HCT116 (cell line): ENCODE data around the gene CCDC90B. TPM values are rescaled to one million over a fixed set of nuclear protein-coding genes. Genes with fewer than 3 reads are reported as not detected.

Experiments used
- ATAC-seq: fragments of 200-7000 bp; cut with Tn5 transposase; 2 replicates; pipeline ENCODE4 v1.9.1; 2020; ENCODE audit warnings: mild to moderate bottlenecking, moderate library complexity
- BruUV-seq: library from RNA; stranded (reverse); fragments of 400-500 nt; replicated peaks from 2 replicates; lab custom pipeline; 2021; lab: Mats Ljungman, UMichigan
- CTCF ChIA-PET: fragments of 300-600 bp; sonication (Branson Sonifier 250); formaldehyde crosslinking; loops from one replicate; lab custom pipeline; 2021; ENCODE audit warnings: antibody characterized with exemption; lab: Charles Lee
- POLR2A ChIA-PET: fragments of 300-600, 350-600 bp; sonication (Branson Sonifier 250); formaldehyde crosslinking; loops from one replicate; lab custom pipeline; 2021; ENCODE audit warnings: antibody characterized with exemption; lab: Charles Lee
- RAD21 ChIA-PET, 2 experiments: fragments of 300-600 bp; sonication (Branson Sonifier 250); formaldehyde crosslinking; loops; one replicate each; lab custom pipeline; 2023; ENCODE audit warnings: low total read pairs in 2 of 2; ENCODE audit not compliant: uncharacterized antibody in 2 of 2, unreplicated experiment in 2 of 2, low non-redundant PET in 1 of 2; lab: Charles Lee
- DNase-seq: peaks from one replicate; pipeline ENCODE4 v3.0.0-alpha.2; 2010; ENCODE audit warnings: low read depth, low spot score
- H2AFZ ChIP-seq: fragments of 200-600 bp; shearing (Covaris generic), sonication (generic); 2 replicates; pipeline ENCODE4 v1.6.1; 2017; ENCODE audit warnings: low read depth, mixed run types, mixed read lengths, antibody characterized with exemption, low read length; ENCODE audit not compliant: poor library complexity, severe bottlenecking
- H3K27ac ChIP-seq: 2 replicates; pipeline ENCODE4 v1.5.1; 2012; ENCODE audit warnings: low read depth, low read length
- H3K27me3 ChIP-seq: fragments of 200-600 bp; sonication (generic); 2 replicates; pipeline ENCODE4 v1.6.1; 2016; ENCODE audit warnings: mixed run types, low read length, mixed read lengths; ENCODE audit not compliant: insufficient read depth
- H3K36me3 ChIP-seq, 2 experiments: fragments of 200-500 bp in 1 of 2; fragments of 200-600 bp in 1 of 2; sonication (Bioruptor generic) in 1 of 2; sonication (generic) in 1 of 2; 2 replicates each; pipeline versions ENCODE4 v1.5.1 to v1.6.1; 2014 to 2016; ENCODE audit warnings: low read length in 2 of 2, inconsistent platforms in 1 of 2, mixed read lengths in 1 of 2, mixed run types in 1 of 2; ENCODE audit not compliant: insufficient read depth in 2 of 2, control insufficient read depth in 1 of 2
- H3K4me1 ChIP-seq, 2 experiments: fragments of 200-600 bp in 1 of 2; sonication (generic) in 1 of 2; 2 replicates each; pipeline versions ENCODE4 v1.5.1 to v1.6.1; 2012 to 2017; ENCODE audit warnings: low read length in 2 of 2, inconsistent platforms in 1 of 2, mild to moderate bottlenecking in 1 of 2, mixed read lengths in 1 of 2, mixed run types in 1 of 2, moderate library complexity in 1 of 2; ENCODE audit not compliant: insufficient read depth in 2 of 2, control insufficient read depth in 1 of 2
- H3K4me2 ChIP-seq: fragments of 200-600 bp; sonication (generic); 2 replicates; pipeline ENCODE4 v1.6.1; 2017; ENCODE audit warnings: mixed run types, low read length, mixed read lengths
- H3K4me3 ChIP-seq, 2 experiments: fragments of 200-600 bp in 1 of 2; sonication (generic) in 1 of 2; replicated peaks in 1 of 2; 2 replicates each; pipeline ENCODE4 v1.5.1; 2011 to 2016; ENCODE audit warnings: low read length in 2 of 2, control low read depth in 1 of 2, low read depth in 1 of 2, mild to moderate bottlenecking in 1 of 2, mixed read lengths in 1 of 2, mixed run types in 1 of 2
- H3K79me2 ChIP-seq: fragments of 200-600 bp; sonication (generic); 2 replicates; pipeline ENCODE4 v1.6.1; 2017; ENCODE audit warnings: mild to moderate bottlenecking, mixed run types, low read length, moderate library complexity, mixed read lengths; ENCODE audit not compliant: insufficient read depth
- H3K9ac ChIP-seq: fragments of 200-600 bp; sonication (generic); 2 replicates; pipeline ENCODE4 v1.6.1; 2016; ENCODE audit warnings: low read length, mixed read lengths
- H3K9me2 ChIP-seq: fragments of 200-600 bp; sonication (generic), shearing (Covaris generic); 2 replicates; pipeline ENCODE4 v1.6.1; 2017; ENCODE audit warnings: mixed run types, mild to moderate bottlenecking, moderate library complexity; ENCODE audit not compliant: insufficient read depth
- H3K9me3 ChIP-seq, 2 experiments: fragments of 200-500 bp in 1 of 2; fragments of 200-600 bp in 1 of 2; sonication (Bioruptor generic) in 1 of 2; sonication (generic) in 1 of 2; 2 replicates each; pipeline ENCODE4 v1.6.1; 2014 to 2017; ENCODE audit warnings: low read length in 2 of 2, mixed read lengths in 2 of 2, inconsistent platforms in 1 of 2, low read depth in 1 of 2, mild to moderate bottlenecking in 1 of 2, mixed run types in 1 of 2, moderate library complexity in 1 of 2; ENCODE audit not compliant: control insufficient read depth in 1 of 2, insufficient read depth in 1 of 2
- H4K20me1 ChIP-seq: fragments of 200-600 bp; sonication (generic), shearing (Covaris generic); 2 replicates; pipeline ENCODE4 v1.6.1; 2017; ENCODE audit warnings: mixed run types, mild to moderate bottlenecking, moderate library complexity; ENCODE audit not compliant: insufficient read depth
- CBX3 ChIP-seq: IDR thresholded peaks from 2 replicates; pipeline ENCODE4 v1.6.1; 2012; ENCODE audit warnings: low read depth
- EGR1 ChIP-seq: IDR thresholded peaks from 2 replicates; pipeline ENCODE4 v1.6.1; 2012; ENCODE audit warnings: low read depth
- ELF1 ChIP-seq: IDR thresholded peaks from 2 replicates; pipeline ENCODE4 v1.6.1; 2012; ENCODE audit warnings: low read depth, borderline replicate concordance
- EZH2 ChIP-seq: fragments of 200-600 bp; sonication (generic); IDR thresholded peaks from 2 replicates; pipeline ENCODE4 v1.6.1; 2017; ENCODE audit warnings: antibody characterized with exemption, mixed run types
- JUND ChIP-seq: IDR thresholded peaks from 2 replicates; pipeline ENCODE4 v1.6.1; 2012
- POLR2A ChIP-seq: IDR thresholded peaks from 2 replicates; pipeline ENCODE4 v1.7.0; 2011; ENCODE audit warnings: borderline replicate concordance; ENCODE audit not compliant: insufficient read depth, insufficient read length; ENCODE audit errors: extremely low read depth
- POLR2AphosphoS5 ChIP-seq: IDR thresholded peaks from 2 replicates; pipeline ENCODE4 v1.6.1; 2011; ENCODE audit warnings: mild to moderate bottlenecking, low read depth, low read length, moderate library complexity
- SIN3A ChIP-seq: IDR thresholded peaks from 2 replicates; pipeline ENCODE4 v1.6.1; 2012; ENCODE audit warnings: low read depth
- SRF ChIP-seq: IDR thresholded peaks from 2 replicates; pipeline ENCODE4 v1.6.1; 2012; ENCODE audit warnings: low read depth
- TCF7L2 ChIP-seq: IDR thresholded peaks from 2 replicates; pipeline ENCODE4 v1.7.0; 2011; ENCODE audit warnings: borderline replicate concordance, inconsistent platforms; ENCODE audit not compliant: insufficient read depth, insufficient read length; ENCODE audit errors: extremely low read depth
- YY1 ChIP-seq: IDR thresholded peaks from 2 replicates; pipeline ENCODE4 v1.6.1; 2011; ENCODE audit warnings: low read length, low read depth, moderate library complexity, mild to moderate bottlenecking; ENCODE audit not compliant: insufficient replicate concordance; ENCODE audit errors: extremely low read depth
- ZFX ChIP-seq: fragments of 450-650 bp; IDR thresholded peaks from 2 replicates; pipeline ENCODE4 v1.6.1; 2017
- ZNF274 ChIP-seq: fragments of 200-500 bp; sonication (Bioruptor generic); IDR thresholded peaks from 2 replicates; pipeline ENCODE4 v1.6.1; 2014; ENCODE audit warnings: mild to moderate bottlenecking, low read depth, low read length, inconsistent platforms
- intact Hi-C: fragments of 100-400 bp; cut with micrococcal nuclease; formaldehyde crosslinking; loops from 2 replicates; pipeline ENCODE4 v1.10.0; 2022
- total RNA-seq: library from RNA; stranded (reverse); gene quantifications from one replicate; pipeline ENCODE4 v1.2.1, GENCODE V29; 2021; ENCODE audit not compliant: unreplicated experiment
- TF ChIP-seq, protein P1 (sequence below): IDR thresholded peaks from 2 replicates; pipeline ENCODE4 v1.6.1; 2012
- TF ChIP-seq, protein P2 (sequence below), 3 experiments: fragments of 200-600 bp in 1 of 3; sonication (generic) in 1 of 3; IDR thresholded peaks in 2 of 3; conservative IDR thresholded peaks in 1 of 3; 2 replicates each; pipeline ENCODE4 v1.5.1; 2012 to 2017; ENCODE audit warnings: low read depth in 2 of 3, low read length in 2 of 3, antibody characterized with exemption in 1 of 3, borderline replicate concordance in 1 of 3, control low read depth in 1 of 3, mild to moderate bottlenecking in 1 of 3, mixed read lengths in 1 of 3, mixed run types in 1 of 3, moderate library complexity in 1 of 3; ENCODE audit not compliant: insufficient read depth in 1 of 3
- TF ChIP-seq, protein P3 (sequence below): IDR thresholded peaks from 2 replicates; pipeline ENCODE4 v1.6.1; 2011; ENCODE audit warnings: mild to moderate bottlenecking, low read length, moderate library complexity; ENCODE audit not compliant: insufficient replicate concordance; ENCODE audit errors: extremely low read depth
- TF ChIP-seq, protein P4 (sequence below): IDR thresholded peaks from 2 replicates; pipeline ENCODE4 v1.6.1; 2012

CCDC90B gene
- total RNA-seq, 1 experiment from 2014 or later, result 30.3 TPM

DNA sequence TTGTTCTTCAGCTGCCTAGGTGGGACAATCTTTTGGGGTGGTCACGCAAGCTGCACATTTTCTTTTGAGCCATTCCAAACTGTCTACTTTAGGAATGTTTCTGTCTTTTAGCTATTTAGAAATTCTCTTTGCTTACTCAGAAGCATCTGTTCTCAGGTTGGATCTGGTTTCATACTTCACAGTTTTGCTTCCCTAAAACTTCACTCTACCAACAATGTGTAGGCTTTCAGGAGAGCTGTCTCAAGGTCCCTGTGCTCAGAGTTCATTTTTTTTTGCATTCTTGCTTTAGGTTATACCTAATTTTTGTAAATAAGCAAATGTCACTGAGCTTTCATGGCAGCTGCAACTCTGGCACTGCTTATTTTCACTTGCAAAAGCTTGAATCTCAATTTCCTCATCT, 36.7 kb downstream of the CCDC90B start (continued):
- TF ChIP-seq TCF7L2 (no peak), ZNF274 (no peak), JUND (no peak), ZFX (no peak)
- TF ChIP-seq, protein P1, sequence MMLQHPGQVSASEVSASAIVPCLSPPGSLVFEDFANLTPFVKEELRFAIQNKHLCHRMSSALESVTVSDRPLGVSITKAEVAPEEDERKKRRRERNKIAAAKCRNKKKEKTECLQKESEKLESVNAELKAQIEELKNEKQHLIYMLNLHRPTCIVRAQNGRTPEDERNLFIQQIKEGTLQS, result no peak
- TF ChIP-seq, protein P2, sequence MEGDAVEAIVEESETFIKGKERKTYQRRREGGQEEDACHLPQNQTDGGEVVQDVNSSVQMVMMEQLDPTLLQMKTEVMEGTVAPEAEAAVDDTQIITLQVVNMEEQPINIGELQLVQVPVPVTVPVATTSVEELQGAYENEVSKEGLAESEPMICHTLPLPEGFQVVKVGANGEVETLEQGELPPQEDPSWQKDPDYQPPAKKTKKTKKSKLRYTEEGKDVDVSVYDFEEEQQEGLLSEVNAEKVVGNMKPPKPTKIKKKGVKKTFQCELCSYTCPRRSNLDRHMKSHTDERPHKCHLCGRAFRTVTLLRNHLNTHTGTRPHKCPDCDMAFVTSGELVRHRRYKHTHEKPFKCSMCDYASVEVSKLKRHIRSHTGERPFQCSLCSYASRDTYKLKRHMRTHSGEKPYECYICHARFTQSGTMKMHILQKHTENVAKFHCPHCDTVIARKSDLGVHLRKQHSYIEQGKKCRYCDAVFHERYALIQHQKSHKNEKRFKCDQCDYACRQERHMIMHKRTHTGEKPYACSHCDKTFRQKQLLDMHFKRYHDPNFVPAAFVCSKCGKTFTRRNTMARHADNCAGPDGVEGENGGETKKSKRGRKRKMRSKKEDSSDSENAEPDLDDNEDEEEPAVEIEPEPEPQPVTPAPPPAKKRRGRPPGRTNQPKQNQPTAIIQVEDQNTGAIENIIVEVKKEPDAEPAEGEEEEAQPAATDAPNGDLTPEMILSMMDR (IDR thresholded peaks at IDR 0.05 in 2 of 3, conservative IDR thresholded peaks at IDR 0.05 in 1 of 3; ENCODE audit: borderline replicate concordance in 1 of 3, insufficient read depth in 1 of 3, low read depth in 2 of 3, low read length in 2 of 3), result no peak

DNA sequence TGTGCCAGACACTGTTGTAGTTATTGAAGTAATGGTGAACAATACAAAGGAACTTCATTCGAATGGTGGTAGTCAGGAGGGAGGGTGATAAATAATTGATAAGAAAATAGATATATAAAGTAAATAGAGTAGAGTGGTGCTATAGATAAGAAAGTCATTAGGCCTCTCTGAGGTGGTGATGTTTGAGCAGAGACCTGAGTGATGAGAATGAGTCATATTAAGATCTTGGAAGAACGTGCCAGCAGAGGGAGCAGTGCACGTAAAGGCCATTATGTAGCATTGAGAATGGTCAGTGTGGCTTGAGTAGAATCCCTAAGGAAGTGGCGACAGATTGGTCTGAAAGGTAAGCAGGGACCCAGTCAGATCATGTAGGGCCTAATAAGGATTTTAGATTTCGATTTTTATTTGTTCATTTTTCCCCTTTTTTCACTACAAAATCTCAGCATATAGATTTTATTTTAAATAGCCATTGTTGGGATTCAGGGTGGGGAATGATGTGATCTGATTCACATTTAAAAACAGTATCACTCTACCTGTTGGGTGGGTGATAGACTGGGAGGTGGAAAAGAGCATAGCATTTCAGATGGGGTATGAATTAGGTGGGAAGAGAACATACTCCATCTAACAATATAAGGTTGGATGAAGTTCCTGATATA, 44.7 kb downstream of the CCDC90B start:
- Histone ChIP-seq H4K20me1 (no peaks in the 10 kb centered on the region), H3K9me2 (no peaks in the 10 kb centered on the region), H3K27ac (no peak overlapping the region), H3K36me3 (no peaks in the 10 kb centered on the region), H3K4me1 (no peaks in the 10 kb centered on the region), H3K9me3 (no peaks in the 10 kb centered on the region), H3K27me3 (no peaks in the 10 kb centered on the region), H3K9ac (no peak overlapping the region), H3K4me2 (no peak overlapping the region), H3K79me2 (no peaks in the 10 kb centered on the region), H3K4me3 (no peak overlapping the region), H2AFZ (no peak overlapping the region)
- DNase-seq, result peak; percentile 69
- ChIA-PET POLR2A (no interaction called here), CTCF (interaction anchor here (1.0 kb wide), 1 partner anchor 155 kb away, joined by 4 read pairs; no protein-coding TSS in a partner anchor), RAD21 (no interaction called here)
- ATAC-seq, result peak; percentile 98
- intact Hi-C loops, result loop anchor here (5.0 kb wide), 1 partner anchor 576 kb away; no protein-coding TSS in a partner anchor
- no TSS peak for BruUV-seq
- TF ChIP-seq ZNF274, result no peak
- TF ChIP-seq POLR2AphosphoS5, result no peak
- TF ChIP-seq EZH2, result no peak
- 0 out of 2 replicates have a peak, but pooled peaks have one; percentile 25 for TF ChIP-seq SRF
- no peak for TF ChIP-seq ELF1
- TF ChIP-seq ZFX, result no peak
- TF ChIP-seq, protein P3, sequence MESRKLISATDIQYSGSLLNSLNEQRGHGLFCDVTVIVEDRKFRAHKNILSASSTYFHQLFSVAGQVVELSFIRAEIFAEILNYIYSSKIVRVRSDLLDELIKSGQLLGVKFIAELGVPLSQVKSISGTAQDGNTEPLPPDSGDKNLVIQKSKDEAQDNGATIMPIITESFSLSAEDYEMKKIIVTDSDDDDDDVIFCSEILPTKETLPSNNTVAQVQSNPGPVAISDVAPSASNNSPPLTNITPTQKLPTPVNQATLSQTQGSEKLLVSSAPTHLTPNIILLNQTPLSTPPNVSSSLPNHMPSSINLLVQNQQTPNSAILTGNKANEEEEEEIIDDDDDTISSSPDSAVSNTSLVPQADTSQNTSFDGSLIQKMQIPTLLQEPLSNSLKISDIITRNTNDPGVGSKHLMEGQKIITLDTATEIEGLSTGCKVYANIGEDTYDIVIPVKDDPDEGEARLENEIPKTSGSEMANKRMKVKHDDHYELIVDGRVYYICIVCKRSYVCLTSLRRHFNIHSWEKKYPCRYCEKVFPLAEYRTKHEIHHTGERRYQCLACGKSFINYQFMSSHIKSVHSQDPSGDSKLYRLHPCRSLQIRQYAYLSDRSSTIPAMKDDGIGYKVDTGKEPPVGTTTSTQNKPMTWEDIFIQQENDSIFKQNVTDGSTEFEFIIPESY, result no peak
- TF ChIP-seq, protein P1, result no peak
- TF ChIP-seq YY1, result no peak
- TF ChIP-seq, protein P2 (IDR thresholded peaks at IDR 0.05 in 2 of 3, conservative IDR thresholded peaks at IDR 0.05 in 1 of 3; ENCODE audit: borderline replicate concordance in 1 of 3, insufficient read depth in 1 of 3, low read depth in 2 of 3, low read length in 2 of 3), result peak; percentile 52 to 73 (median 61)
- no peak for TF ChIP-seq POLR2A
- no peak for TF ChIP-seq EGR1
- TF ChIP-seq CBX3, result peak; percentile 58; the same call in 1 of the 2 replicates
- no peak for TF ChIP-seq SIN3A
- TF ChIP-seq, protein P4, sequence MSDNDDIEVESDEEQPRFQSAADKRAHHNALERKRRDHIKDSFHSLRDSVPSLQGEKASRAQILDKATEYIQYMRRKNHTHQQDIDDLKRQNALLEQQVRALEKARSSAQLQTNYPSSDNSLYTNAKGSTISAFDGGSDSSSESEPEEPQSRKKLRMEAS, result no peak
